GM23338 (cell line): ENCODE measurements around the gene SLC34A3. TPM values are rescaled to one million over a fixed set of nuclear protein-coding genes. Genes with fewer than 3 reads are reported as not detected.

Experiments used
- ATAC-seq: fragments of 200-7000 bp; cut with Tn5 transposase; 3 replicates; pipeline ENCODE4 v1.9.1; 2020
- DNase-seq: peaks from one replicate; pipeline ENCODE4 v3.0.0-alpha.2; 2015; ENCODE audit warnings: low spot score
- H2AFZ ChIP-seq: fragments of 200-600 bp; sonication (generic); 2 replicates; pipeline ENCODE4 v1.8.0; 2016; ENCODE audit warnings: antibody characterized with exemption, mild to moderate bottlenecking, moderate library complexity
- H3F3A ChIP-seq: fragments of 200-600 bp; sonication (generic); replicated peaks from 2 replicates; pipeline ENCODE4 v1.8.0; 2017; ENCODE audit warnings: antibody characterized with exemption, mixed run types, low read depth
- H3K27ac ChIP-seq: fragments of 200-600 bp; sonication (generic); 2 replicates; pipeline ENCODE4 v1.6.1; 2016; ENCODE audit warnings: low read depth
- H3K27me3 ChIP-seq: fragments of 200-600 bp; sonication (generic); 2 replicates; pipeline ENCODE4 v1.8.0; 2016; ENCODE audit warnings: mild to moderate bottlenecking, mixed run types, moderate library complexity; ENCODE audit not compliant: insufficient read depth
- H3K36me3 ChIP-seq: fragments of 200-600 bp; sonication (generic); 2 replicates; pipeline ENCODE4 v1.8.0; 2016; ENCODE audit warnings: mild to moderate bottlenecking; ENCODE audit not compliant: insufficient read depth
- H3K4me1 ChIP-seq: fragments of 200-600 bp; sonication (generic); 2 replicates; pipeline ENCODE4 v1.8.0; 2016; ENCODE audit warnings: mild to moderate bottlenecking, moderate library complexity; ENCODE audit not compliant: insufficient read depth
- H3K4me2 ChIP-seq: fragments of 200-600 bp; sonication (generic); 2 replicates; pipeline ENCODE4 v1.7.1; 2017; ENCODE audit warnings: mixed run types
- H3K4me3 ChIP-seq: fragments of 200-600 bp; sonication (generic); 2 replicates; pipeline ENCODE4 v1.6.1; 2016; ENCODE audit warnings: mixed run types
- H3K79me2 ChIP-seq: fragments of 200-600 bp; sonication (generic); replicated peaks from 2 replicates; pipeline ENCODE4 v1.8.0; 2017; ENCODE audit warnings: mild to moderate bottlenecking; ENCODE audit not compliant: insufficient read depth
- H3K9me2 ChIP-seq: fragments of 200-600 bp; sonication (generic); 2 replicates; pipeline ENCODE4 v1.8.0; 2017; ENCODE audit not compliant: insufficient read depth
- H4K20me1 ChIP-seq: fragments of 200-600 bp; sonication (generic); replicated peaks from 2 replicates; pipeline ENCODE4 v1.8.0; 2017; ENCODE audit warnings: mild to moderate bottlenecking; ENCODE audit not compliant: insufficient read depth
- H3K27ac Mint-ChIP-seq: 2 replicates; pipeline ENCODE4 v1.8.0; 2020; ENCODE audit warnings: inconsistent platforms, mild to moderate bottlenecking, moderate library complexity, mixed read lengths
- H3K27me3 Mint-ChIP-seq: 3 replicates; pipeline ENCODE4 v1.8.0; 2022; ENCODE audit warnings: low read depth, mild to moderate bottlenecking, moderate library complexity, mixed read lengths, inconsistent platforms; ENCODE audit not compliant: insufficient read depth, poor library complexity
- H3K36me3 Mint-ChIP-seq: 3 replicates; pipeline ENCODE4 v1.8.0; 2021; ENCODE audit warnings: low read depth, mild to moderate bottlenecking, inconsistent platforms, moderate library complexity, mixed read lengths
- H3K4me1 Mint-ChIP-seq: 3 replicates; pipeline ENCODE4 v1.8.0; 2020; ENCODE audit warnings: mild to moderate bottlenecking, inconsistent platforms, mixed read lengths
- H3K4me3 Mint-ChIP-seq: 3 replicates; pipeline ENCODE4 v1.8.0; 2021; ENCODE audit warnings: moderate library complexity, mild to moderate bottlenecking, inconsistent platforms, mixed read lengths
- H3K9me3 Mint-ChIP-seq: 3 replicates; pipeline ENCODE4 v1.8.0; 2020; ENCODE audit warnings: moderate library complexity, mild to moderate bottlenecking, inconsistent platforms, mixed read lengths
- CREB1 ChIP-seq: fragments of 250-450 bp; sonication (Bioruptor Pico); IDR thresholded peaks from 2 replicates; pipeline ENCODE4 v1.5.0; 2020; ENCODE audit warnings: low read depth, mild to moderate bottlenecking, moderate library complexity
- EZH2 ChIP-seq: fragments of 200-600 bp; sonication (generic); IDR thresholded peaks from one replicate; pipeline ENCODE4 v1.8.0; 2017; ENCODE audit warnings: antibody characterized with exemption, mild to moderate bottlenecking, low read depth; ENCODE audit not compliant: unreplicated experiment
- JUNB ChIP-seq: IDR thresholded peaks from one replicate; pipeline ENCODE4 v1.6.1; 2016; ENCODE audit warnings: antibody characterized with exemption; ENCODE audit not compliant: unreplicated experiment
- NANOG ChIP-seq: IDR thresholded peaks from 2 replicates; pipeline ENCODE4 v1.6.1; 2016; ENCODE audit warnings: antibody characterized with exemption, borderline replicate concordance
- POLR2AphosphoS5 ChIP-seq: IDR thresholded peaks from 2 replicates; pipeline ENCODE4 v1.6.1; 2016; ENCODE audit warnings: antibody characterized with exemption, low read depth
- REST ChIP-seq: IDR thresholded peaks from one replicate; pipeline ENCODE4 v1.6.1; 2018; ENCODE audit warnings: antibody characterized with exemption; ENCODE audit not compliant: unreplicated experiment
- STAT1 ChIP-seq: IDR thresholded peaks from one replicate; pipeline ENCODE4 v1.6.1; 2016; ENCODE audit warnings: antibody characterized with exemption; ENCODE audit not compliant: unreplicated experiment
- ZNF331 ChIP-seq: fragments of 250-450 bp; sonication (Bioruptor Pico); IDR thresholded peaks from 2 replicates; pipeline ENCODE4 v1.5.0; 2020; ENCODE audit warnings: low read depth, mild to moderate bottlenecking, moderate library complexity
- ZNF462 ChIP-seq: fragments of 250-450 bp; sonication (Bioruptor Pico); IDR thresholded peaks from 2 replicates; pipeline ENCODE4 v1.5.0; 2020; ENCODE audit warnings: mild to moderate bottlenecking, moderate library complexity
- polyA plus RNA-seq: library from polyadenylated mRNA; unstranded; fragments of >200 nt; fragmentation: Nextera tagmentation; extraction: Ambion mirVana; gene quantifications from 2 replicates; pipeline ENCODE4 v1.2.1, GENCODE V29; 2016
- total RNA-seq: library from RNA; depleted of rRNA; stranded (reverse); fragments of >200 nt; shearing (Covaris generic); gene quantifications from 2 replicates; pipeline ENCODE4 v1.2.3, GENCODE V29; 2014
- TF ChIP-seq, protein P1 (sequence below): IDR thresholded peaks from 2 replicates; pipeline ENCODE4 v1.6.1; 2016; ENCODE audit warnings: antibody characterized with exemption

SLC34A3 gene
- total and polyA plus RNA-seq, 2 experiments from 2014 or later: not detected

GRCh38 chr9:137227853-137228505 lies 2.7 kb upstream of the SLC34A3 start (continued):
- TF ChIP-seq REST: no peak
- TF ChIP-seq, protein P1, sequence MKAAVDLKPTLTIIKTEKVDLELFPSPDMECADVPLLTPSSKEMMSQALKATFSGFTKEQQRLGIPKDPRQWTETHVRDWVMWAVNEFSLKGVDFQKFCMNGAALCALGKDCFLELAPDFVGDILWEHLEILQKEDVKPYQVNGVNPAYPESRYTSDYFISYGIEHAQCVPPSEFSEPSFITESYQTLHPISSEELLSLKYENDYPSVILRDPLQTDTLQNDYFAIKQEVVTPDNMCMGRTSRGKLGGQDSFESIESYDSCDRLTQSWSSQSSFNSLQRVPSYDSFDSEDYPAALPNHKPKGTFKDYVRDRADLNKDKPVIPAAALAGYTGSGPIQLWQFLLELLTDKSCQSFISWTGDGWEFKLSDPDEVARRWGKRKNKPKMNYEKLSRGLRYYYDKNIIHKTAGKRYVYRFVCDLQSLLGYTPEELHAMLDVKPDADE: no peak
- TF ChIP-seq EZH2: no peak
- TF ChIP-seq JUNB: no peak
- no peak for TF ChIP-seq ZNF331 (CRISPR knock-in tag)
- no peak for TF ChIP-seq STAT1

- Histone ChIP-seq H3K79me2 (no peaks in the 10 kb centered on the region), H3K4me3 (no peak overlapping the region), H3F3A (0 out of 2 replicates have a peak, but pooled peaks cover 6% of the 10 kb centered on the region), H3K27ac (no peak overlapping the region), H3K9me2 (no peaks in the 10 kb centered on the region), H3K4me2 (no peak overlapping the region), H3K4me1 (no peaks in the 10 kb centered on the region; the same call in 1 of the 2 replicates), H4K20me1 (no peaks in the 10 kb centered on the region), H3K36me3 (no peaks in the 10 kb centered on the region), H2AFZ (no peak overlapping the region), H3K27me3 (no peaks in the 10 kb centered on the region)
- ATAC-seq (no peak), DNase-seq (no peak)
- H3K4me3 Mint-ChIP-seq: no peak overlapping the region
- H3K36me3 Mint-ChIP-seq: no peaks in the 10 kb centered on the region
- H3K4me1 Mint-ChIP-seq: peaks cover 2% of the 10 kb centered on the region; the same call in 2 of the 3 replicates
- H3K27ac Mint-ChIP-seq: no peak overlapping the region
- no peaks in the 10 kb centered on the region for H3K9me3 Mint-ChIP-seq
- peaks cover 3% of the 10 kb centered on the region for H3K27me3 Mint-ChIP-seq
- TF ChIP-seq ZNF462 (CRISPR knock-in tag): no peak
- TF ChIP-seq POLR2AphosphoS5: no peak
- TF ChIP-seq CREB1 (CRISPR knock-in tag): no peak
- TF ChIP-seq NANOG: no peak
- TF ChIP-seq ZNF331 (CRISPR knock-in tag): no peak
- TF ChIP-seq REST: no peak
Measured at GRCh38 chr9:137228506-137228967, 2.2 kb upstream of the SLC34A3 start.
